ENCODE data around the gene PNPLA1.

DNA sequence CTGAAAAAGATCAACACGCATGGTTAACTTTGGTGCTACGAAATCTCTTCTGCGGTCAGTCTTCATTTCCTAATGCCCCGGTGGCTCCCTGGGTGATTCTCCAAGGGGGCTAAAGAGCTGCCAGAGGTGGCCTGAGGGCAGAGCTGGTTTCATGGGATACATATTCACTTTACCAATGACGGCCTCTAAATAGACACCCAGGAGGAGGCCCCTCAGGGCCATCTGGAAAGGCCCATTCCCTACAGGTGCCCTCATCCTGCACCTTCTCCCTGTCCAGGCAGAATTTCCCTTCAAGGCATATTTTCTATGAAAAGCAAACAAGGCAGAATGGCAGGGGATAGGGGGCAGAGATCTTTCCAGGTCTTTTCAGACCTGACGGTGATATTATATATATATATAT is 54.3 kb downstream of the PNPLA1 start:
- TF ChIP-seq SP1 (IDR thresholded peaks at IDR 0.05; ENCODE audit: low read depth) (no peak), EZH2 (IDR thresholded peaks at IDR 0.05) (no peak), EZH2phosphoT487 (IDR thresholded peaks at IDR 0.05; ENCODE audit: borderline replicate concordance) (no peak), POLR2A (IDR thresholded peaks at IDR 0.05; ENCODE audit: borderline replicate concordance, extremely low read depth, insufficient read depth, insufficient read length) (no peak), ELF1 (IDR thresholded peaks at IDR 0.05; ENCODE audit: borderline replicate concordance, low read depth) (no peak), CEBPB (IDR thresholded peaks at IDR 0.05; ENCODE audit: low read depth) (no peak), POLR2AphosphoS5 (IDR thresholded peaks at IDR 0.05; ENCODE audit: low read depth, low read length) (no peak), SRF (IDR thresholded peaks at IDR 0.05; ENCODE audit: low read depth) (no peak), TCF7L2 (IDR thresholded peaks at IDR 0.05; ENCODE audit: borderline replicate concordance, extremely low read depth, insufficient read depth, insufficient read length) (no peak), EGR1 (IDR thresholded peaks at IDR 0.05; ENCODE audit: low read depth) (no peak), SIN3A (IDR thresholded peaks at IDR 0.05; ENCODE audit: low read depth) (no peak)
- TF ChIP-seq, protein P1, sequence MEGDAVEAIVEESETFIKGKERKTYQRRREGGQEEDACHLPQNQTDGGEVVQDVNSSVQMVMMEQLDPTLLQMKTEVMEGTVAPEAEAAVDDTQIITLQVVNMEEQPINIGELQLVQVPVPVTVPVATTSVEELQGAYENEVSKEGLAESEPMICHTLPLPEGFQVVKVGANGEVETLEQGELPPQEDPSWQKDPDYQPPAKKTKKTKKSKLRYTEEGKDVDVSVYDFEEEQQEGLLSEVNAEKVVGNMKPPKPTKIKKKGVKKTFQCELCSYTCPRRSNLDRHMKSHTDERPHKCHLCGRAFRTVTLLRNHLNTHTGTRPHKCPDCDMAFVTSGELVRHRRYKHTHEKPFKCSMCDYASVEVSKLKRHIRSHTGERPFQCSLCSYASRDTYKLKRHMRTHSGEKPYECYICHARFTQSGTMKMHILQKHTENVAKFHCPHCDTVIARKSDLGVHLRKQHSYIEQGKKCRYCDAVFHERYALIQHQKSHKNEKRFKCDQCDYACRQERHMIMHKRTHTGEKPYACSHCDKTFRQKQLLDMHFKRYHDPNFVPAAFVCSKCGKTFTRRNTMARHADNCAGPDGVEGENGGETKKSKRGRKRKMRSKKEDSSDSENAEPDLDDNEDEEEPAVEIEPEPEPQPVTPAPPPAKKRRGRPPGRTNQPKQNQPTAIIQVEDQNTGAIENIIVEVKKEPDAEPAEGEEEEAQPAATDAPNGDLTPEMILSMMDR (IDR thresholded peaks at IDR 0.05 in 2 of 3, conservative IDR thresholded peaks at IDR 0.05 in 1 of 3; ENCODE audit: borderline replicate concordance in 1 of 3, insufficient read depth in 1 of 3, low read depth in 2 of 3, low read length in 2 of 3) = no peak
- TF ChIP-seq, protein P2, sequence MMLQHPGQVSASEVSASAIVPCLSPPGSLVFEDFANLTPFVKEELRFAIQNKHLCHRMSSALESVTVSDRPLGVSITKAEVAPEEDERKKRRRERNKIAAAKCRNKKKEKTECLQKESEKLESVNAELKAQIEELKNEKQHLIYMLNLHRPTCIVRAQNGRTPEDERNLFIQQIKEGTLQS (IDR thresholded peaks at IDR 0.05) = no peak

Data from HCT116 (cell line).